Heart left ventricle (tissue), 16 donors: Measurements from ENCODE around the gene GLIPR1L1. TPM values are rescaled to one million over a fixed set of nuclear protein-coding genes. Genes with fewer than 3 reads are reported as not detected.
"Not testable (repeated sequence)": the region's sequence is repeated elsewhere in the genome, so short reads cannot be mapped to it uniquely, and the experiment has no call there.

ENCODE experiments used
- ATAC-seq, 4 donors: fragments of 200-7000 bp; cut with Tn5 transposase; one replicate each; pipeline ENCODE4 v1.9.1; 2020 to 2022; ENCODE audit warnings: moderate library complexity in 4 of 4, mild to moderate bottlenecking in 3 of 4, moderate number of reproducible peaks in 1 of 4
- DNase-seq, 5 donors: peaks; one replicate each; pipeline ENCODE4 v3.0.0-alpha.2; 2020
- H3K27ac ChIP-seq, 12 donors: fragments of 200-600 bp; sonication (generic) in 4 of 12; one replicate each; pipeline versions ENCODE4 v1.5.0 to v1.8.0; 2016 to 2022; ENCODE audit warnings: mild to moderate bottlenecking in 2 of 12
- H3K27me3 ChIP-seq, 9 donors: fragments of 200-600 bp; sonication (generic) in 2 of 9; one replicate each; pipeline versions ENCODE4 v1.5.1 to v1.8.0; 2016 to 2022; ENCODE audit warnings: mild to moderate bottlenecking in 3 of 9
- H3K36me3 ChIP-seq, 9 donors: fragments of 200-600 bp; sonication (generic) in 2 of 9; one replicate each; pipeline versions ENCODE4 v1.5.0 to v1.8.0; 2018 to 2022; ENCODE audit warnings: mild to moderate bottlenecking in 2 of 9
- H3K4me1 ChIP-seq, 12 donors: fragments of 200-600 bp; sonication (generic) in 4 of 12; one replicate each; pipeline versions ENCODE4 v1.5.0 to v1.8.0; 2016 to 2022; ENCODE audit warnings: mild to moderate bottlenecking in 3 of 12
- H3K4me3 ChIP-seq, 12 donors: fragments of 200-600 bp; sonication (generic) in 4 of 12; one replicate each; pipeline versions ENCODE4 v1.5.0 to v1.8.0; 2017 to 2022; ENCODE audit warnings: mild to moderate bottlenecking in 9 of 12, moderate library complexity in 4 of 12
- H3K9me3 ChIP-seq, 12 donors: fragments of 200-600 bp; sonication (generic) in 4 of 12; one replicate each; pipeline versions ENCODE4 v1.5.0 to v1.8.0; 2016 to 2022; ENCODE audit warnings: mild to moderate bottlenecking in 1 of 12
- CTCF ChIP-seq, 12 donors: fragments of 200-600 bp; sonication (generic) in 4 of 12; IDR thresholded peaks; one replicate each; pipeline versions ENCODE4 v1.5.0 to v1.8.0; 2018 to 2022; ENCODE audit warnings: antibody characterized with exemption in 12 of 12, mild to moderate bottlenecking in 5 of 12
- POLR2A ChIP-seq, 2 donors: fragments of 450-650 bp; IDR thresholded peaks; one replicate each; pipeline ENCODE4 v1.6.1; 2017; ENCODE audit warnings: antibody characterized with exemption in 2 of 2, mild to moderate bottlenecking in 2 of 2, moderate library complexity in 2 of 2
- WGBS, 4 donors: extraction: QIAGEN DNeasy Blood & Tissue Kit in 2 of 4; methylation state at CpG; one replicate each; pipeline versions ENCODE4 v1.1.5 to v1.1.7; 2013 to 2018; 5-methylcytosine and 5-hydroxymethylcytosine counted together
- intact Hi-C, 10 donors: fragments of 100-400 bp; cut with DNase I; formaldehyde crosslinking; loops; one replicate each; pipeline versions ENCODE4 v1.11.1 to v1.14.2; 2022
- polyA plus RNA-seq, 2 donors: library from polyadenylated mRNA; stranded (reverse); fragments of 200-250 nt; gene quantifications; one replicate each; pipeline ENCODE4 v1.2.3, GENCODE V29; 2013
- total RNA-seq, 9 donors: library from RNA; depleted of rRNA in 2 of 9; stranded (reverse); fragments of >200 nt in 2 of 9; fragmentation: NEBNext Ultra II Directional in 3 of 9; extraction: Animal tissue kit (Norgen Biotek cat#: 25700) in 3 of 9; gene quantifications; one replicate each; pipeline versions ENCODE4 v1.1.0 to v1.2.4, GENCODE V29; 2016 to 2023
- donor health status: ischemic (EF 13 %, LVEDD 7.1; RV severe dilation, severe dysfunction).
- donor health status: healthy with polysubstance abuse.
- donor health status: DM: no; HTN: yes; CAD: no.
- donor health status: DM: no; HTN: no; CAD: no.
- donor health status: ischemic (EF 25% LVEDD 6.9; RV normal size, moderate dysfunction).
- donor health status: ischemic (EF 25% LVEDD 5.7; RV mildly dilated, moderate dysfunction).
- donor health status: healthy.
- donor health status: DM: yes; HTN: yes; CAD: no.
- donor health status: ischemic (EF 35%, LVEDD 5.7; RV mildly dilated, moderate dysfunction).
- donor health status: nonischemic (EF 11% LVEDD 7.7; RV severe dilation, severe dysfunction).
- donor health status: DM: yes; HTN: yes; CAD: no.
- donor health status: PGD.
- donor health status: ischemic (EF 29% LVEDD 5.4; RV normal size, mild dysfunction).
- donor health status: nonischemic (EF 23%, LVEDD 6.1; RV moderate dilation, normal function).

Gene GLIPR1L1
- total and polyA plus RNA-seq, 11 donors, result not detected

GRCh38 chr12:75345531-75345930 is 11.1 kb downstream of the GLIPR1L1 start:
- DNase-seq (no peak), ATAC-seq (no peak)
- Histone ChIP-seq H3K9me3 (no peaks in the 10 kb centered on the region), H3K27ac (no peak overlapping the region), H3K4me3 (no peak overlapping the region), H3K27me3 (no peaks in the 10 kb centered on the region), H3K36me3 (no peaks in the 10 kb centered on the region), H3K4me1 (no peaks in the 10 kb centered on the region)
- 63 to 83% (median 80%) methylated on average over 2 of the region's 2 CpGs for WGBS, 4 donors
- intact Hi-C loops, result no loop called here
- TF ChIP-seq CTCF (IDR thresholded peaks at IDR 0.05), result no peak
- TF ChIP-seq POLR2A (IDR thresholded peaks at IDR 0.05), result no peak

- ATAC-seq, H3K27ac ChIP-seq, H3K9me3 ChIP-seq, intact Hi-C loops, H3K27me3 ChIP-seq, H3K36me3 ChIP-seq, DNase-seq, H3K4me1 ChIP-seq, H3K4me3 ChIP-seq: not testable (repeated sequence)
- 87 to 93% (median 92%) methylated on average over 6 of the region's 6 CpGs for WGBS, 4 donors
Measured at GRCh38 chr12:75346215-75346614, 11.7 kb downstream of the GLIPR1L1 start.

- Histone ChIP-seq H3K4me3 (no peak overlapping the region), H3K27ac (no peak overlapping the region), H3K27me3 (no peaks in the 10 kb centered on the region), H3K4me1 (no peaks in the 10 kb centered on the region), H3K36me3 (no peaks in the 10 kb centered on the region), H3K9me3 (peaks cover 0 to 17% (median 7%) of the 10 kb centered on the region in 12 donors)
- ATAC-seq (no peak), DNase-seq (peak in 1 of 5 donors; percentile 7)
- TF ChIP-seq POLR2A (IDR thresholded peaks at IDR 0.05) (no peak), CTCF (IDR thresholded peaks at IDR 0.05) (no peak)
- 79 to 89% (median 86%) methylated on average over 3 to 4 of the region's 4 CpGs for WGBS, 4 donors
- intact Hi-C loops, result no loop called here
Measured at GRCh38 chr12:75349946-75350345, 15.5 kb downstream of the GLIPR1L1 start.

GRCh38 chr12:75350413-75350812 is 15.9 kb downstream of the GLIPR1L1 start:
- Histone ChIP-seq H3K27ac (no peak overlapping the region), H3K9me3 (peaks cover 0 to 19% (median 10%) of the 10 kb centered on the region in 12 donors), H3K4me1 (no peaks in the 10 kb centered on the region), H3K36me3 (no peaks in the 10 kb centered on the region), H3K27me3 (no peaks in the 10 kb centered on the region), H3K4me3 (no peak overlapping the region)
- intact Hi-C loops, result no loop called here
- DNase-seq (no peak), ATAC-seq (no peak)
- TF ChIP-seq POLR2A (IDR thresholded peaks at IDR 0.05), result no peak
- TF ChIP-seq CTCF (IDR thresholded peaks at IDR 0.05), result no peak
- WGBS, 4 donors, result 72 to 85% (median 79%) methylated on average over 2 of the region's 2 CpGs

GRCh38 chr12:75354011-75354410 is 19.5 kb downstream of the GLIPR1L1 start:
- DNase-seq (no peak), ATAC-seq (no peak)
- no peaks in the 10 kb centered on the region for H3K27me3 ChIP-seq
- H3K4me3 ChIP-seq, result no peak overlapping the region
- H3K36me3 ChIP-seq, result no peaks in the 10 kb centered on the region
- intact Hi-C loops, result no loop called here
- no peak overlapping the region for H3K27ac ChIP-seq
- peaks cover 0 to 24% (median 12%) of the 10 kb centered on the region in 12 donors for H3K9me3 ChIP-seq
- H3K4me1 ChIP-seq, result no peaks in the 10 kb centered on the region
- TF ChIP-seq POLR2A (IDR thresholded peaks at IDR 0.05), result no peak
- TF ChIP-seq CTCF (IDR thresholded peaks at IDR 0.05), result no peak
